Epithelial cell of proximal tubule (primary cell): ENCODE measurements around the gene IQCF2. TPM values are rescaled to one million over a fixed set of nuclear protein-coding genes. Genes with fewer than 3 reads are reported as not detected.
"Not testable (repeated sequence)": the region's sequence is repeated elsewhere in the genome, so short reads cannot be mapped to it uniquely, and the experiment has no call there.

Experiments used
- DNase-seq: peaks from one replicate; pipeline ENCODE4 v3.0.0-alpha.2; 2011; ENCODE audit warnings: low read depth
- H3K4me3 ChIP-seq: 2 replicates; pipeline ENCODE4 v1.5.1; 2011; ENCODE audit warnings: low read depth, mild to moderate bottlenecking, low read length
- CTCF ChIP-seq: conservative IDR thresholded peaks from 2 replicates; pipeline ENCODE4 v1.5.1; 2012; ENCODE audit warnings: low read depth, mild to moderate bottlenecking, low read length
- total RNA-seq: library from RNA; depleted of rRNA; stranded (reverse); fragments of >200 nt; gene quantifications from 2 replicates; pipeline ENCODE4 v1.2.3, GENCODE V29; 2015

IQCF2 gene
- total RNA-seq, 1 donor from 2014 or later = not detected

DNA sequence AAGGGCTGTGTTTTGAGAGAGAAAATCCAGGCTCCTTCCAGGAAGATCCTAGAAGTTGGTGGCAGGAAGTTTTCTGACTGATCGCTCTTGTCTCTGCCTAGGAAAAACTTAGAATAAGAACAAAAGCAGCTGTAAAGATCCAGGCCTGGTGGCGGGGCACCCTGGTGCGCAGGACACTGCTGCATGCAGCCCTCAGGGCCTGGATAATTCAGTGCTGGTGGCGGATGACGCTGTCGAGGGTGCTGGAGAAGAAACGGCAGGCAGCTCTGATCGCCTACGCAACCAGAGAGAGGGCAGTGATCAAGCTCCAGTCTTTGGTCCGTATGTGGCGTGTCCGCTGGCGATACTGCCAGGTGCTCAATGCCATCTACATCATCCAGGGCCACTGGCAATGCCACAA, 1.5 kb downstream of the IQCF2 start:
- TF ChIP-seq CTCF = no peak
- H3K4me3 ChIP-seq = no peak overlapping the region
- no peak for DNase-seq

DNA sequence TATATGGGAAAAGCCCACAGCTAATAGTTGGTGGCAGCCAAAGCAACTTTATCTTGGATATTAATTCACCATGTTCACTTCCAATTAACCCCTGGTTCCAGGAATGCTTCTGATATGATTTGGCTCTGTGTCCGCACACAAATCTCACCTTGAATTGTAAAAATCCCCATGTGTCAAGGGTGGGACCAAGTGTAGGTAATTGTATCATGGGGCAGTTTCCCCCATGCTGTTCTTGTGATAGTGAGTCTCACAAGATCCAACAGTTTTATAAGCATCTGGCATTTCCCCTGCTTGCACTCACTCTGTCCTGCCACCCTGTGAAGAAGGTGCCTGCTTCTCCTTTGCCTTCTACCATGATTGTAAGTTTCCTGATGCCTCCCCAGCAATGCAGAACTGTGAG, 7.5 kb downstream of the IQCF2 start:
- not testable (repeated sequence) for H3K4me3 ChIP-seq, DNase-seq

DNA sequence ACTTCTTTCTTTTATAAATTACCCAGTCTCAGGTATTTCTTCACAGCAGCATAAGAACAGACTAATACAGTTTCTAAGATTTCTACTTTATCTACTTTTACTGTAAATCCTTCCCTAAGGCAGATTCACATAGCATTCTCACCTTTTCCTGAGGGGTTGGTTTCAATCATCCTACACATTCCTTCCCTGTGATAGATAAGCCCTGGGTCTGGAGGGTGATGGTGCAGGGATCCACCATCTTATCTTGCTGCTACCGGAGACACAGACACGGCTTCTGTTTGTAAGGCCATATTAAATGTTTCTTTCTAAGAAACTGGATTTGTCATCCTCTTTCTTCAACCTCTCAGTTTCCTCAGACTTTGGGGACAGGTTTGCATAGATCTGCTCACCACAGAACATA, 7.9 kb downstream of the IQCF2 start:
- no peak overlapping the region for H3K4me3 ChIP-seq
- TF ChIP-seq CTCF = no peak
- no peak for DNase-seq

DNA sequence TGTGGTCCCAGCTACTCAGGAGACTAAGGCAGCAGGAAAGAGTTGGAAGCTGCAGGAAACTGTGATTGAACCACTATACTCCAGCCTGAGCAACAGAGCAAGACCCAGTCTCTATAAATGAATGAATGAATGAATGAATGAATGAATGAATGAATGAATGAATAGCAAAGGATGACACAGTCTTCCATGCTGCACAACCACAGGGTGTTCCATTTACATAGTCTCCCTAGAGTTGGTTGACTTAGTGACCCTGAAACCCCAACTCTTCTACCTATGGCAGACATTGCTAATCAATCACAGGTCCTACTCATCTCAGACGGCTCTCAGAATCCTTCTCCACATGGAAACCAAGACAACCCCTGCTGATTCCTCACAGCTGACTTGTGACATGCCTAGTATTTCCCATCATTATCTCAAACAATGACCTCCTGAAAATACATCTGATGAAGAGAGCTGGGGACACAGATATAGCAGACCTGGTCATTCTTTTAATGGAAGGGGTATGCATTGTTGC, 11.9 kb downstream of the IQCF2 start:
- no peak for DNase-seq
- H3K4me3 ChIP-seq = no peak overlapping the region
- TF ChIP-seq CTCF = no peak

DNA sequence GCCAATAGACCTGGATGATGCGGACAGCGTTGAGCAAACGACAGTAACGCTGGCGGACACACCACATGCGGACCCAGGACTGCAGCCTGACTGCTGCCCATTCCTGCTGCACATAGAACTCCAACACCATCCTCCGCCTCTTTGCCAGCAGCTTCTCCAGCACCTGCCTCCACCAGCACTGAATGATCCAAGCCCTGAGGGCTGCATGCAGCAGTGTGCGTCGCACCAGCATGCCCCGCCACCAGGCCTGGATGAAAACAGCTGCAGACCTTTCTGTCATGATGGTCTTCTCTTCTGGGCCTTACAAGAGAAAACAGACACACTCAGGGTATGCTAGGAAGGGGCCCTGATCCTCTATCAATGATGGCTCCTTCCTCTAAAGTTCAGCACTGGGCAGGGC, 12.5 kb downstream of the IQCF2 start:
- no peak for DNase-seq
- no peak overlapping the region for H3K4me3 ChIP-seq
- TF ChIP-seq CTCF = no peak

DNA sequence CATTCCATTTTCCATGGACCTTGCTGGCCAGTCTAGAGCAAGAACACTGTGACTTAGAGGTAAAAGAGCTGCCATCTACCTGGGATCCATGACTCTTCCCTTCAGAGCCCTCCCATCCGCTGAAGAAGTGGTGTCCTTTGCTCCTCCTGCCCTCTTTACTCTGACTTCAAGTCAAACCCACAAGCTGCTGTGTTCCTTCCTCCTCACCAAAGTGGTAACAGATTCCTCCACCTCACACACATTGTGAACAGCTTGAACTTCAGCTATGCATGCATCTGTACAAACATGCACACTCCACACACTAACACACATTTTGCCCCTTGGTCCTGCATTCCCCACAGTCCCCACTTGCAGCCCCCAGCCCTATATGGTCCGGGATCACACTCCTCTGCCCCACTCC, 13.0 kb downstream of the IQCF2 start:
- no peak overlapping the region for H3K4me3 ChIP-seq
- no peak for TF ChIP-seq CTCF
- no peak for DNase-seq

DNA sequence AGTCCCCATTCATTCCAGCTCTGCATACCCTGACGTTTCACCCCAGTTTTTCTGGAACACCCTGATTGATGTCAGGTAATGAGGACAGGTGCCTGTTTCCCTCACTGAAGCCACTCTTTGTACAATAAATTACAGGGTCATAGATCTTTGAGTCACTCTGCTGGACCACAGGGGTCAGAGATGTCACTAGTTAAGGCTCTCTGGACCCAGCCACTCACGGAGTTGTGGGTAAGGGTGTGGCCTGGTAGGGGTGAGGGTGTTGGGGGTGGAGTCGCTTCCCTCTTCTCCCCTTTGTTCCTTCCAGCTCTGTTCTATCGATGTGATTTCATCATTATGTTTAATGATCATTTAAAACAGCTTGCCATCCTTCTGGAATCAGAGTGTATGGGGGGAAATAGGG, 13.5 kb downstream of the IQCF2 start:
- no peak for DNase-seq
- TF ChIP-seq CTCF = no peak
- H3K4me3 ChIP-seq = no peak overlapping the region

GRCh38 chr3:51875501-51875900, 14.1 kb downstream of the IQCF2 start, which contains the start of gene IQCF5:
IQCF5 (minus strand) TSS chr3:51875601; CDS start chr3:51875531, 70 bp downstream.
- DNase-seq = no peak
- H3K4me3 ChIP-seq = no peak within 1 kb of the TSS
- no peak for TF ChIP-seq CTCF
